HEK293 (cell line): Measurements from ENCODE around the gene FES.

Experiments used
- GLI4 ChIP-seq: fragments of 450-650 bp; formaldehyde crosslinking; IDR thresholded peaks from 2 replicates; pipeline ENCODE4 v1.5.1; 2016; ENCODE audit warnings: missing biosample characterization, missing genetic modification characterization
- TF ChIP-seq, protein P1 (sequence below): fragments of 450-650 bp; formaldehyde crosslinking; IDR thresholded peaks from 2 replicates; pipeline ENCODE4 v1.5.1; 2016; ENCODE audit warnings: missing biosample characterization, missing genetic modification characterization, low read depth
- TF ChIP-seq, protein P2 (sequence below): fragments of 450-650 bp; formaldehyde crosslinking; IDR thresholded peaks from 2 replicates; pipeline ENCODE4; 2016; ENCODE audit warnings: missing biosample characterization, missing genetic modification characterization

DNA sequence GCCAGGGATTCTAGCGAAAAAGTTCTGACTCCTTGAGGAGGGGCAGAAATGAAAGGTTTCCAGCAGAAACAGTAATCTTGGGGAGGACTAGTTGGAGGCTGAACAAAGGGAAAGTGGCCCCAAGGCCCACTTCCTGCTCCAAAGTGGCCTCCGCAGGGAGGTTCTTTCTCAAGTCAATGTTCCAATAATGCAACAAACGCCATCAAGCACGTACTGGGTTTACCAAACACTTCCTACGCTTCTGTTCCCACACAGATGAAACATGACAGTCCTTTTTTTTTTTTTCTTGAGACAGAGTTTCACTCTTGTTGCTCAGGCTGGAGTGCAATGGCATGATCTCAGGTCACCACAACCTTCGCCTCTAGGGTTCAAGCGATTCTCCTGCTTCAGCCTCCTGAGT, 60.8 kb downstream of the FES start:
- TF ChIP-seq GLI4 (tag by site-specific recombination), result no peak
- TF ChIP-seq, protein P1, sequence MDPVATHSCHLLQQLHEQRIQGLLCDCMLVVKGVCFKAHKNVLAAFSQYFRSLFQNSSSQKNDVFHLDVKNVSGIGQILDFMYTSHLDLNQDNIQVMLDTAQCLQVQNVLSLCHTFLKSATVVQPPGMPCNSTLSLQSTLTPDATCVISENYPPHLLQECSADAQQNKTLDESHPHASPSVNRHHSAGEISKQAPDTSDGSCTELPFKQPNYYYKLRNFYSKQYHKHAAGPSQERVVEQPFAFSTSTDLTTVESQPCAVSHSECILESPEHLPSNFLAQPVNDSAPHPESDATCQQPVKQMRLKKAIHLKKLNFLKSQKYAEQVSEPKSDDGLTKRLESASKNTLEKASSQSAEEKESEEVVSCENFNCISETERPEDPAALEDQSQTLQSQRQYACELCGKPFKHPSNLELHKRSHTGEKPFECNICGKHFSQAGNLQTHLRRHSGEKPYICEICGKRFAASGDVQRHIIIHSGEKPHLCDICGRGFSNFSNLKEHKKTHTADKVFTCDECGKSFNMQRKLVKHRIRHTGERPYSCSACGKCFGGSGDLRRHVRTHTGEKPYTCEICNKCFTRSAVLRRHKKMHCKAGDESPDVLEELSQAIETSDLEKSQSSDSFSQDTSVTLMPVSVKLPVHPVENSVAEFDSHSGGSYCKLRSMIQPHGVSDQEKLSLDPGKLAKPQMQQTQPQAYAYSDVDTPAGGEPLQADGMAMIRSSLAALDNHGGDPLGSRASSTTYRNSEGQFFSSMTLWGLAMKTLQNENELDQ (tag by site-specific recombination), result no peak
- TF ChIP-seq, protein P2, sequence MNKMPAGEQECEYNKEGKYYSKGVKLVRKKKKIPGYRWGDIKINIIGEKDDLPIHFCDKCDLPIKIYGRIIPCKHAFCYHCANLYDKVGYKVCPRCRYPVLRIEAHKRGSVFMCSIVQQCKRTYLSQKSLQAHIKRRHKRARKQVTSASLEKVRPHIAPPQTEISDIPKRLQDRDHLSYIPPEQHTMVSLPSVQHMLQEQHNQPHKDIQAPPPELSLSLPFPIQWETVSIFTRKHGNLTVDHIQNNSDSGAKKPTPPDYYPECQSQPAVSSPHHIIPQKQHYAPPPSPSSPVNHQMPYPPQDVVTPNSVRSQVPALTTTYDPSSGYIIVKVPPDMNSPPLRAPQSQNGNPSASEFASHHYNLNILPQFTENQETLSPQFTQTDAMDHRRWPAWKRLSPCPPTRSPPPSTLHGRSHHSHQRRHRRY (tag by site-specific recombination), result no peak
